ENCODE data around the gene ANKS3.

Gene ANKS3

GRCh38 chr16:4647644-4647980 lies 86.5 kb downstream of the ANKS3 start:
- DNase-seq (ENCODE audit: low read depth): no peak

DNA sequence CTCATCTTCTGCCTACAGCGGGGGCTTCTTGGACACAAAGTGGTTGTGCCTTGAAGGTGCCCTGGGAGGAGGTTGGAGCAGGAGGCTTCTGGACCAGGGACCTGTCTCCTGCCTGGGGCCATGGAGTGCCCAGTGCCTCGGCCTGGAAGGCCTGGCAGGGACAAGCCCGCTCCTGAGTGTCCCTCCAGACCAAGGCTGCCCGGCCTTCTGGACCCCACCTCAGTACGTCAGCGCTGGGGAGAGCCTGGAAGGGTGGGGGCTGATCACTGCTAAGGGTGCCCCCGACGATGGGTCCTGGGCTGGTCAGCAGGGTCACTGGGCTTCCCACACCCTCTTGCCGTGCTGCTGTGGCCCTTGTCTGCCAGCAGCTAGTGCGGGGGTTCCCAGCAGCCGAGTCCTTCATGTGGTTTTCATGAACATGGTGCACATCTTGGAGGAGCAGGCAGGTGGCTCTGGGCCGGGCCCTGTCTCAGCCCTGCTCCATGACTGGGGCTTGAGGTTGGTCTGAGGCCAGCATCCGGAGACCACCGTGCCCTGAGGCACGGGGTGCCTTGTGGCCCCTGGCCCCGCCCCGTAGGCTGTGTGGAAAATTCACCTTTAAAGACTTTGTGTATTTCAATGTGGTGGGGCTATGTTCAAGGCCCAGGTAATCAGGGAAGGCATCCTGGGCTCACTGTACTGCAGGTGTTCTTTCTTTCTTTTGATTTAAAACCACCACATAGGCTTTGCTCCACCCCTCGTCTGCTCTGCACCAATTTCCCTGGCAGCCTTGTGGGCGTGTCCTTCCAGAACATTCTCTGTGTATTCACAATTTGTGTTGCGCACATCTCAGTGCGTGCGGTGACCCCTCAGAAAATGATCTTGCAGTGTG lies 87.1 kb downstream of the ANKS3 start:
- TF ChIP-seq, protein P1, sequence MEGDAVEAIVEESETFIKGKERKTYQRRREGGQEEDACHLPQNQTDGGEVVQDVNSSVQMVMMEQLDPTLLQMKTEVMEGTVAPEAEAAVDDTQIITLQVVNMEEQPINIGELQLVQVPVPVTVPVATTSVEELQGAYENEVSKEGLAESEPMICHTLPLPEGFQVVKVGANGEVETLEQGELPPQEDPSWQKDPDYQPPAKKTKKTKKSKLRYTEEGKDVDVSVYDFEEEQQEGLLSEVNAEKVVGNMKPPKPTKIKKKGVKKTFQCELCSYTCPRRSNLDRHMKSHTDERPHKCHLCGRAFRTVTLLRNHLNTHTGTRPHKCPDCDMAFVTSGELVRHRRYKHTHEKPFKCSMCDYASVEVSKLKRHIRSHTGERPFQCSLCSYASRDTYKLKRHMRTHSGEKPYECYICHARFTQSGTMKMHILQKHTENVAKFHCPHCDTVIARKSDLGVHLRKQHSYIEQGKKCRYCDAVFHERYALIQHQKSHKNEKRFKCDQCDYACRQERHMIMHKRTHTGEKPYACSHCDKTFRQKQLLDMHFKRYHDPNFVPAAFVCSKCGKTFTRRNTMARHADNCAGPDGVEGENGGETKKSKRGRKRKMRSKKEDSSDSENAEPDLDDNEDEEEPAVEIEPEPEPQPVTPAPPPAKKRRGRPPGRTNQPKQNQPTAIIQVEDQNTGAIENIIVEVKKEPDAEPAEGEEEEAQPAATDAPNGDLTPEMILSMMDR (IDR thresholded peaks at IDR 0.05; ENCODE audit: insufficient read depth, low read depth, low read length, missing control alignments): no peak
- DNase-seq (ENCODE audit: low read depth): no peak
- no peak overlapping the region for H3K4me3 ChIP-seq (ENCODE audit: low read depth, low read length)

More at GRCh38 chr16:4647644-4647980, 86.5 kb downstream of the ANKS3 start:
- H3K4me3 ChIP-seq (ENCODE audit: low read depth, low read length): no peak overlapping the region
- TF ChIP-seq, protein P1 (IDR thresholded peaks at IDR 0.05; ENCODE audit: insufficient read depth, low read depth, low read length, missing control alignments): no peak
